Muscle layer of colon (tissue), 2 donors: Measurements from ENCODE around the gene MACF1.

Experiments
- H3K27ac ChIP-seq: one replicate; pipeline ENCODE4 v1.7.0; 2013; ENCODE audit warnings: low read depth, mild to moderate bottlenecking, low read length, moderate library complexity
- H3K27me3 ChIP-seq, 2 donors: one replicate each; pipeline ENCODE4 v1.7.0; 2013; ENCODE audit warnings: low read length in 2 of 2, mild to moderate bottlenecking in 2 of 2; ENCODE audit not compliant: insufficient read depth in 2 of 2, control insufficient read depth in 1 of 2
- H3K36me3 ChIP-seq: one replicate; pipeline ENCODE4 v1.7.0; 2013; ENCODE audit warnings: mild to moderate bottlenecking, low read length; ENCODE audit not compliant: insufficient read depth
- H3K4me1 ChIP-seq: one replicate; pipeline ENCODE4 v1.7.0; 2013; ENCODE audit warnings: mild to moderate bottlenecking, low read length; ENCODE audit not compliant: insufficient read depth
- H3K4me3 ChIP-seq, 2 donors: one replicate each; pipeline ENCODE4 v1.7.0; 2013; ENCODE audit warnings: low read length in 2 of 2, low read depth in 1 of 2, mild to moderate bottlenecking in 1 of 2, moderate library complexity in 1 of 2
- H3K9ac ChIP-seq: one replicate; pipeline ENCODE4 v1.7.0; 2013; ENCODE audit warnings: low read length
- H3K9me3 ChIP-seq: one replicate; pipeline ENCODE4 v1.7.0; 2013; ENCODE audit warnings: mild to moderate bottlenecking, low read length
- donor health status: abdominal sarcoma.
- donor health status: Adenocarcinoma of cecum.

MACF1 gene

DNA sequence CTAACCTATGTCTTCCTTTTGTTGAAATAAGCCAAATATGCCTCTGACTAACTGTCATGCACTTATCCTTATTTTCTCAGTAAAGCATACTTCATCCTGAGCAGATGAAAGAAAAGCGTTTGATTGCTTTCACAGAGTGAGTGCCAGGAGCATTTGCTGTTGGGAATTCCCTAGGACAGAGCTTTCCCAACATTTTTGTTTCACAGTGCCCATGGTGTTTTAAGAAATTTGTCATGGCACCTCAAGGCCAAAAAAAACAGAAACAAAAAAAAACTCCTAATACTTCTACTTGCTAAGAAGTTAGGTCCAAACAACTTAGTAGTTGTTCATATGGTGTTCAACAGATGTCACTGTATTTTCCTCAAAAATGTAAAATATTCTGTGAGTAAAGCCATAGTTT, 166.1 kb downstream of the MACF1 start:
- H3K36me3 ChIP-seq, result peaks cover 50% of the 10 kb centered on the region
- H3K9me3 ChIP-seq, result no peaks in the 10 kb centered on the region
- peaks cover 14% of the 10 kb centered on the region for H3K4me1 ChIP-seq
- H3K4me3 ChIP-seq, result no peak overlapping the region
- no peaks in the 10 kb centered on the region for H3K27me3 ChIP-seq
- peak overlapping the region; percentile 40 for H3K27ac ChIP-seq
- no peak overlapping the region for H3K9ac ChIP-seq

DNA sequence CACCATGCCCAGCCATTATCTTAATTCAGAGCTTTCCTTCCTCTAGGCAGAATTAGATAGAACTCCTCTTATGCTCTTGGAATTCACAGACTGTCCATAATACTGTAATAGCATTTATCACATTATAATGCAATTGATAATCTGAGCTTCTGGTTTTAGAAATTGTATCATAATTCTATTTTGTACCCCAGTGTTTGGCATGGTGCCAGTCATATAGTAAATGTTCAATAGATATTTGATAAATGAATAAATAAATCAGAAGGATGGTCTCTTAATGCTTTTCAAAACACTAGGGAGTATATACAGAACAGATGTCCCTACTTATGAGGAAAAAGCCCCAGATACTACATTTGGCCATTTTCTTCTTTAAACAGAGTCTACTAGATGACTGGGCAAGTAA, 167.6 kb downstream of the MACF1 start:
- Histone ChIP-seq H3K9me3 (no peaks in the 10 kb centered on the region), H3K4me1 (peaks cover 14% of the 10 kb centered on the region), H3K4me3 (no peak overlapping the region), H3K27ac (no peak overlapping the region), H3K36me3 (peaks cover 50% of the 10 kb centered on the region), H3K27me3 (no peaks in the 10 kb centered on the region), H3K9ac (no peak overlapping the region)

DNA sequence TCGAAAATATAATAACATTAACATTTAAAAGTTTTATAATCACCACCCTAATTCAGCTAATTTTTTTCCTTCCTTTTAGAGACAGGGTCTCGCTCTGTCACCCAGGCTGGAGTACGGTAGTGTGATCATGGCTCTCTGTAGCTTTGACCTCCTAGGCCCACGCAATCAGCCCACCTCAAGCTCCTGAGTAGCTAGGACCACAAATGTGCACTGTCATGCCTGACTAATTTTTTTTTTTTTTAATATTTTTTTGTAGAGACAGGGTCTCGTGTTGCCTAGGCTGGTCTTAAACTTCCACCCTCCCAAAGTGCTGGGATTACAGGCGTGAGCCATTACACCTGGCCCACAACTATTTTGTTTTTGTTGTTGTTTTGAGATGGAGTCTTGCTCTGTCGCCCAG, 172.2 kb downstream of the MACF1 start:
- H3K9me3 ChIP-seq, result no peaks in the 10 kb centered on the region
- H3K36me3 ChIP-seq, result peaks cover 50% of the 10 kb centered on the region
- H3K27ac ChIP-seq, result no peak overlapping the region
- no peaks in the 10 kb centered on the region for H3K4me1 ChIP-seq
- no peak overlapping the region for H3K4me3 ChIP-seq
- H3K9ac ChIP-seq, result no peak overlapping the region
- H3K27me3 ChIP-seq, result no peaks in the 10 kb centered on the region

DNA sequence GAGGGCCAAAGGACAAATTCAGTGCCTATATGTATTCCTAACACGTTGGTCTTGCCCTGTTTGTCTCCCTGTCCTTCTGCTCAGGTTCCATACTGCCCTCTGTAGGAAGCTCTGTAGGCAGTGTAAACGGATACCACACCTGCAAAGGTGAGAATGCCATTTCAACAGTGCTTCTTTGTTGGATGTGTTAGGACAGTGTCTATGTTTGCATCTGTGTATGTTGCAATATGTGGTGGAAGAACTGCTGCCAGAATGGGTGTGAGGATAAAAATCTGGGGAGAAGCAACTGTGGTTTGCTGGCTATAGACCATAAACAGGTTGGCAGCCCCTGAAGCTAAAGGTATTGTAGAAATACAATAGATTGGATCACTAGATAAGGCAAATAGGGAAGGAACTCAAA, 173.9 kb downstream of the MACF1 start:
- Histone ChIP-seq H3K27me3 (no peaks in the 10 kb centered on the region), H3K4me1 (no peaks in the 10 kb centered on the region), H3K9ac (no peak overlapping the region), H3K27ac (no peak overlapping the region), H3K36me3 (peaks cover 51% of the 10 kb centered on the region), H3K4me3 (no peak overlapping the region), H3K9me3 (no peaks in the 10 kb centered on the region)

- no peaks in the 10 kb centered on the region for H3K9me3 ChIP-seq
- peaks cover 51% of the 10 kb centered on the region for H3K36me3 ChIP-seq
- no peaks in the 10 kb centered on the region for H3K27me3 ChIP-seq
- H3K4me3 ChIP-seq, result no peak overlapping the region
- peaks cover 3% of the 10 kb centered on the region for H3K4me1 ChIP-seq
- no peak overlapping the region for H3K27ac ChIP-seq
- no peak overlapping the region for H3K9ac ChIP-seq
These were observed 174.7 kb downstream of the MACF1 start for GRCh38 chr1:39379187-39379586.

DNA sequence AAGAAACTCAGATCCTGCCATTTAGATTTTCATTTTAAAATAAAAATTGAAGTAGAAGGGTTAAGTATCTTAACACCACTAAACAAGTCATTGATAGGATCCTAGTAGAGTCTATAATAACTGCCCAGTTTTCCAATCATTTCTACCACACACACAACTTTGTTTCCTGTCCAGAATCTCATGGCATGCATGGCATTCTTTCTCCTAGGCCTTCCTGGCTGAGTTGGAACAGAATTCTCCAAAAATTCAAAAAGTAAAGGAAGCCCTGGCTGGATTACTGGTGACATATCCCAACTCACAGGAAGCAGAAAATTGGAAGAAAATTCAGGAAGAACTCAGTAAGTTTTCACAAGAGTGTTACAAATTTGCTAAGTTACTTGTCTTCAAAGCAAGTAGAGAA, 175.5 kb downstream of the MACF1 start:
- Histone ChIP-seq H3K9ac (no peak overlapping the region), H3K4me3 (no peak overlapping the region), H3K9me3 (no peaks in the 10 kb centered on the region), H3K27me3 (no peaks in the 10 kb centered on the region), H3K27ac (no peak overlapping the region), H3K4me1 (peaks cover 11% of the 10 kb centered on the region), H3K36me3 (peaks cover 51% of the 10 kb centered on the region)

DNA sequence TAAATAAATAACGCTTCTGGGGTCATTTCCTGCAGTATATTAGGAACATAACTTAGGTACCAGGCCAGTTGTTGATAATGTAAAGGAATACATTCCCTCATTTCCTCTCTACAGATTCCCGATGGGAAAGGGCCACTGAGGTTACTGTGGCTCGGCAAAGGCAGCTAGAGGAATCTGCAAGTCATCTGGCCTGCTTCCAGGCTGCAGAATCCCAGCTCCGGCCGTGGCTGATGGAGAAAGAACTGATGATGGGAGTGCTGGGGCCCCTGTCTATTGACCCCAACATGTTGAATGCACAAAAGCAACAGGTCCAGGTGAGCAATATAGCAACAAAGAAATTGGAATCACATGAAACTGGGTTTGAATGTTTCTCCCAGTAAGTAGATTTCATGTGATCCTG, 177.3 kb downstream of the MACF1 start:
- Histone ChIP-seq H3K9me3 (no peaks in the 10 kb centered on the region), H3K27me3 (no peaks in the 10 kb centered on the region), H3K27ac (peak overlapping the region; percentile 34), H3K4me3 (no peak overlapping the region), H3K9ac (no peak overlapping the region), H3K36me3 (peaks cover 56% of the 10 kb centered on the region), H3K4me1 (peaks cover 18% of the 10 kb centered on the region)

GRCh38 chr1:39384305-39384704, 179.8 kb downstream of the MACF1 start:
- H3K9me3 ChIP-seq, result no peaks in the 10 kb centered on the region
- no peak overlapping the region for H3K4me3 ChIP-seq
- peaks cover 60% of the 10 kb centered on the region for H3K36me3 ChIP-seq
- H3K27ac ChIP-seq, result peak overlapping the region; percentile 56
- no peak overlapping the region for H3K9ac ChIP-seq
- no peaks in the 10 kb centered on the region for H3K27me3 ChIP-seq
- peaks cover 18% of the 10 kb centered on the region for H3K4me1 ChIP-seq

- no peaks in the 10 kb centered on the region for H3K27me3 ChIP-seq
- peaks cover 51% of the 10 kb centered on the region for H3K36me3 ChIP-seq
- no peaks in the 10 kb centered on the region for H3K9me3 ChIP-seq
- no peak overlapping the region for H3K9ac ChIP-seq
- H3K27ac ChIP-seq, result no peak overlapping the region
- peaks cover 18% of the 10 kb centered on the region for H3K4me1 ChIP-seq
- H3K4me3 ChIP-seq, result no peak overlapping the region
These were observed 180.8 kb downstream of the MACF1 start for GRCh38 chr1:39385067-39385988.

DNA sequence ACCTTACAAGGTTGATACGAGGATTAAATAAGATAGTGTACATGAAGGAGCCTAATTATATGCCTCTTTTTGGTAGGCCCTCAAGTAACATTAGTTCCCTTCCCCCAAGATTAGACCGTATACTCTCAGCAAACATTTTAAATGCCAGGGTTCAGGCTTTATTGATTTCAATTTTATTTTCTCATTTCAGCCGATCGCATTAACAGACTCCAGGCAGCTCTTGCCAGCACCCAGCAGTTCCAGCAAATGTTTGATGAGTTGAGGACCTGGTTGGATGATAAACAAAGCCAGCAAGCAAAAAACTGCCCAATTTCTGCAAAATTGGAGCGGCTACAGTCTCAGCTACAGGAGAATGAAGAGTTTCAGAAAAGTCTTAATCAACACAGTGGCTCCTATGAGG, 182.5 kb downstream of the MACF1 start:
- Histone ChIP-seq H3K9ac (no peak overlapping the region), H3K4me1 (peaks cover 27% of the 10 kb centered on the region), H3K27ac (no peak overlapping the region), H3K9me3 (no peaks in the 10 kb centered on the region), H3K4me3 (no peak overlapping the region), H3K36me3 (peaks cover 43% of the 10 kb centered on the region), H3K27me3 (no peaks in the 10 kb centered on the region)

DNA sequence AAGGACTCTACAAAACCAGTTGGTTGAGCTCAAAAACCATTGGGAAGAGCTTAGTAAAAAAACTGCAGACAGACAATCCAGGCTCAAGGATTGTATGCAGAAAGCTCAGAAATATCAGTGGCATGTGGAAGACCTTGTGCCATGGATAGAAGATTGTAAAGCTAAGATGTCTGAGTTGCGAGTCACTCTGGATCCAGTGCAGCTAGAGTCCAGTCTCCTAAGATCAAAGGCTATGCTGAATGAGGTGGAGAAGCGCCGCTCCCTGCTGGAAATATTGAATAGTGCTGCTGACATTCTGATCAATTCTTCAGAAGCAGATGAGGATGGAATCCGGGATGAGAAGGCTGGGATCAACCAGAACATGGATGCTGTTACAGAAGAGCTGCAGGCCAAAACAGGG, 183.0 kb downstream of the MACF1 start:
- Histone ChIP-seq H3K4me3 (no peak overlapping the region), H3K27ac (no peak overlapping the region), H3K36me3 (peaks cover 38% of the 10 kb centered on the region), H3K4me1 (peaks cover 32% of the 10 kb centered on the region), H3K9me3 (no peaks in the 10 kb centered on the region), H3K27me3 (no peaks in the 10 kb centered on the region), H3K9ac (no peak overlapping the region)
